SKM-1 (cell line): ENCODE data around the gene ZNF646.
A peak's percentile ranks its signal among the peaks of the same experiment; 100 is the strongest.

Experiments
- DNase-seq: peaks from one replicate; lab custom pipeline; 2025; ENCODE audit not compliant: unreplicated experiment; lab: John Stamatoyannopoulos, UW

ZNF646 gene

DNA sequence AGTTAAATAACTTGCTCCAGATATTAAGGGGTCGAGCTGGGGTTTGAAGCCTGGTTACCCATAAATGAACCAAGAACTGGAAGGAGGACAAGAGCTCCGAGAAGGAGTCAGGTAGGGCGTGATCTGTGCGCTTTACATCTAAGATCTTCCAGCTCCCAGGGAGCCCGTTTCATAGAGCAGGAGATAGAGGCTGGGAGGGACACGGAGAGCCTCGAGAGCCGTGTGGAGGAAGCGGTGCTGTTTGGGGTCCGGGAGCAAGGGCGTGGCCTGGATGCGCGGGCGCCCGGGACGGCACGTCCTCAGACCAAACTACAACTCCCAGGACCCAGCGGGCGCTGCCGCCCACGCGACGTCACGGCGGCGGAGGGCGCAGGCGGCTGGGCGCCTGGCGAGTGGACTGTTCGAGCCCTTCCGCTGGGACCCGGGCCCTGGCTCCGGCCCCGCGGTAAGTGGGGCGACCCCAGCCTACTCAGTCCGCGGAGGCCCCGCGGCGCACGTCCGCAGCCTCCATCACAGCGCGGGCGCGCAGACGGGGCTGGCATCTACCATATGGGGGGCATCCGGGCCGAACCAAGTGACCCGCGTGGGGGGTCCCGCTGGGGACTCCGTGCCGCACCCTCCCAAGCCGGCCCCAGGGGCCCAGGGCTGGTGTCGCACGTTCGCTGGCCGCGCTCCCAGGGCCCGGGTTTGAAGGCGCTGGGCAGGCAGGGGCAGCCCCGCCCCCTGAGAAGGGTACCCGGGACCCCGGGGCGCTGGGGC lies 34.0 kb downstream of the ZNF646 start, which contains the start of gene BCKDK:
Gene BCKDK (plus strand): TSS at position 352 of the 759 bp plus-strand sequence. CDS start 838 bp downstream, outside the sequence.
- peak; percentile 57 for DNase-seq

DNA sequence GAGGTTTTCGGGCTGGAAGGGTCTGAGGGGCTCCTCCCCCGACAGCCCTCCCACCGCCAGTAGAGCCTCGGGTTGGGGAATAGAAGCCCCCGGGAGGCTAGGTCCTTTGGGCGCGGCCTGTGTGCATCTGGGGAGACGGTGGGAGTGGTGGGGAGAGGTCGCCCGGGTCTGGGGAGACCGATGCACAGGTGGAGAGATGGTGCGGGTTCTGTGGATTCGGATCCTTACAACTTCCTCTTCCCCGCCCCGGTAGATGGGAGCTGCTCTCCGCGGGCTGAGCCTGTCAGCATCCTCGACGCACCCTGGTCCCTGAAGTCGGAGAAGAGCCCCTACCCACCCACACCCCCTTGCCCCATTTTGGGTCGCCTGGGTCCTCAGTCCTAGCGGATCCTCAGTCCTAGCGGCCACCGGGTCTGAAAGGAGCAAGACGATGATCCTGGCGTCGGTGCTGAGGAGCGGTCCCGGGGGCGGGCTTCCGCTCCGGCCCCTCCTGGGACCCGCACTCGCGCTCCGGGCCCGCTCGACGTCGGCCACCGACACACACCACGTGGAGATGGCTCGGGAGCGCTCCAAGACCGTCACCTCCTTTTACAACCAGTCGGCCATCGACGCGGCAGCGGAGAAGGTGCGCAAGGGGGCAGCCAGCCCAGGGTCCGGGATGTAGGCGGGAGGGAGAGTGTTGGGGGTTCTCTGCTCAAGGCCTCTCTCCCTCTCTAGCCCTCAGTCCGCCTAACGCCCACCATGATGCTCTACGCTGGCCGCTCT lies 34.8 kb downstream of the ZNF646 start:
- no peak for DNase-seq

DNA sequence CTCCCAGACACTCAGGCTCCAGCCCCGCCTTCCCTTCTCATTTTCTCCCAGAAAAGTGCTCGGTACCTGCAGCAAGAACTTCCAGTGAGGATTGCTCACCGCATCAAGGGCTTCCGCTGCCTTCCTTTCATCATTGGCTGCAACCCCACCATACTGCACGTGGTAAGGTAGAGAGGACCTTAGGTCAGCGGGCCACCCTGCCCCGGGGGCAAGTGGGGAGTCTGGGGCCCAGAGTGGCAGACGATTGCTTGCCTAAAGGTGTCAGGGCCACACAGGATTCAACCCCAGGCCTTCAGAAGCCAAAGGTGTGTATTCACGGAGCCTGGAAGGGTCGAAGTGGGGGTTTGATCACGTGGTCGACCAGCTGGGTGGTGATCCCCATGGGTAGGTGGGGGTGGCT lies 35.4 kb downstream of the ZNF646 start:
- DNase-seq: no peak

DNA sequence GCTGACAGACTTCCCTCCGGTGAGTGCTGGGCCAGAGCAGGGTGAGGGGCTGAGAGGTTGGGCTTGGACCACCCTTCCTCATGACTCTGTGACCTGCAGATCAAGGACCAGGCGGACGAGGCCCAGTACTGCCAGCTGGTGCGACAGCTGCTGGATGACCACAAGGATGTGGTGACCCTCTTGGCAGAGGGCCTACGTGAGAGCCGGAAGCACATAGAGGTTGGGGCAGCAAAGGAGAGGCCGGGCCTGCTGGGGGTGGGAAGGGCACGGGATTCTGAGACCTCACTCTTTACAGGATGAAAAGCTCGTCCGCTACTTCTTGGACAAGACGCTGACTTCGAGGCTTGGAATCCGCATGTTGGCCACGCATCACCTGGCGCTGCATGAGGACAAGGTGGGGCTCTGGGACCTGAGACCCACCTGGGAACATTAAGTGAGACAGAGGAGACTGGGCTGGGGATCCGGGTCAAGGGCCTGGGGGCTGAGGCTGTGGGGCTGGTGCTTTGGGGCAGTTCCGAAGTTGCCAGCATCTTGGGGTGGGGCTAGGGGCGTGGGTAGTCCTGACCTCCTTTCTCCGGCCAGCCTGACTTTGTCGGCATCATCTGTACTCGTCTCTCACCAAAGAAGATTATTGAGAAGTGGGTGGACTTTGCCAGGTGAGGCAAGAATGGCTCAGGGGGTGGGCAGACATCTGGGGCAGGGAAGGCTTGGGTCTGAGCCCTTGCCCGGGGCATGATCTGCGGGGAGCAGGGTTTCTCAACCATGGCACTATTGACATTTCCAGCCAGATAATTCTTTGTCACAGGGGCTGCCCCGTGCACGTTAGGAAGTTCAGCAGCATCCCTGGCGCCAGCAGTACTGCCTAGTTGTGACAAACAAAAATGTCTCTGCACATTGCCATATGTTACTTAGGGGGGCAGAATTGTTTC lies 36.1 kb downstream of the ZNF646 start:
- DNase-seq: no peak

DNA sequence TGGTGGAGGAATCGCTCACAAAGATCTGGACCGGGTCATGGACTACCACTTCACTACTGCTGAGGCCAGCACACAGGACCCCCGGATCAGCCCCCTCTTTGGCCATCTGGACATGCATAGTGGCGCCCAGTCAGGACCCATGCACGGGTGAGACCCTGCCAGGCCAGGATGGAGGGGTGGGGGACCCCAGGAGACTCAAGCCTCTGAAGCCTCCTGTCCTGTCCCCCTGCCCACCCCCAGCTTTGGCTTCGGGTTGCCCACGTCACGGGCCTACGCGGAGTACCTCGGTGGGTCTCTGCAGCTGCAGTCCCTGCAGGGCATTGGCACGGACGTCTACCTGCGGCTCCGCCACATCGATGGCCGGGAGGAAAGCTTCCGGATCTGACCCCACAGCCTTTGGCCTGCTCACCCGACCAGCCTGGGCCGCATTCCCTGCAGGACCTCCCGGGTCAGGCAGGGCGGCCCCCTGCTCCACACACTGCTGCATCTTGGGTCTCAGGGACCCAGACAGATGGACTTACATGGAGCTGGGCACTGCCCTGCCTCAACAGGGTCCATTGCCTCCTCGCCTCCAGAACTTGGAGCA lies 37.8 kb downstream of the ZNF646 start:
- no peak for DNase-seq

DNA sequence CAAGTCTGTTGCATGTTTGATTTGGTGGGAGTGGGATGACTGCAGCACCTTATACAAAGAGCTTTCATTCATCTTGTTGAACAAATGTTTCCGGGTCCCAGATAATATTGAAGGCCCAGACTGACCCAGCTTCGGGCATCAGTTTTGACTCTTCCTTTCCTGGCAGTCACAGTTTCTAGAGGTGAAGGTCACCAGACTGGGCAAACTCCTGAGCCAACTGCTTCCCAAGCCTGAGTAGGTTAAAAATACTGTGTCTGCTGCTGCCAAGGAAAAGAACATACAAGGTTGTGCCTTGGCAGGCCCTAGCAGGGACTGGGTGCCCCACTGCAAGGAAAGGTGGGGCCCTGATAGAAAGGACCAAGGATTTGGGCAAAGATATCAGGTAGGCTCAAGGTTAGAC lies 38.5 kb downstream of the ZNF646 start:
- DNase-seq: no peak

DNA sequence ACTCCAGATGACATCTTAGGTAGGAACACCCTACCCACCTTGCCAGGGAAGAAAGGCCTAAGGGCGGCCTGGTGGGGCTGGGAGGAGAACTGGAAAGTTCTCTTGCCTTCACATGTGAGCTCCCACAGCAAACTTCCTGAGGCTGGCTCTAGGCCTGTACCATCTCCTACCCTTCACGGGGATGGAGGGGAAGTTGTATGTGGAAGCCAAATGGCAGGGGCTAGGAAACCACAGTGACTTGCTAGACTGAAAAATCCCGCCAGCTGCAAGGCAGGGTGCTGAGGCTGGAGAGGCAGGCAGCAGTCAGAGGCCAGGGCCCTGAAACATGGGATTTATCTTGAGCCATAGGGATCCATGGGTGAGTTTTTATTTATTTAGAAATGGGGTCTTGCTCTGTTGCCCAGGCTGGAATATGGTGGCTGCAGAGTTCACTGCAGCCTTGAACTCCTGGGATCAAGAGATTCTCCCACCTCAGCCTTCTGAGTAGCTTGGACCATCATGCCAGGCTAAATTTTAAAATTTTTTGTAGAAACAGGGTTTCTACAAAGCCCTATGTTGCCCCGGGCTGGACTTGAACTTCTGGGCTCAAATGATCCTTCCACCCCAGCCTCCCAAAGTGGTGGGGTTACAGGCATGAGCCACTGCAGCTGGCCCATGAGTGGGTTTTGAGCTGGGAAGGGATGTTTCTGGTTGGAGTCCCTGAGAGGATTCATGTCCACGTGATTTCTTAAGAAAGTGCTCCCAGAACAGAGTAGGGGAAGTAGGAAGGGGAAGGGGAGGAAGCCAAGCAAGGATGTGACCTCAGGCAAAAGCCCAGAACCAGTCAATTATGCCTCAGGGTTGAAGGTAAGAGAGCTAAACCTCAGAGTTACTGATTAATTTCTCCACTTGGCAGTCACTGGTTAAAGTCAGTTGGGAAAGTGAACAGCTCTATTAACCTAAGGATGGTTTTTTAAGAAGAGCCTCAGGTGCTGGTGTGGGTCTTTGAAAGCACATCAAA lies 39.2 kb downstream of the ZNF646 start:
- peak; percentile 78 for DNase-seq

DNA sequence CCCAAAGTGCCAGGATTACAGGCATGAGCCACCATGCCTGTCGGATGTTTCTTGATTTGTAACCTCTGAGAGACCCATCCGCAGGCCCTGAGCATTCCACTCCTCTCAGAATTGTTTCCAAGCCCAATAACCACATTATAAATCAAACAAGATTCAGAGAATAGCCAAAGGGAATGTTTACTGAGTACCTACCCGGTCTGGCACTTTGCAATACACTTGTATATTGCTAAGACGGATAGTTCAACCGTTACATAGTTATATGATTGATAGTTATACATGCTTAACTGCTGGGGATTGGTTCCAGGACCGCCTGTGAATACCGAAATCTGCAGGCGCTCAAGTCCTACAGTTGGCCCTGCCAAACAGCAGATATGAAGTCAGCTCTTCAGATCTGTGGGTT lies 40.2 kb downstream of the ZNF646 start:
- DNase-seq: no peak

DNA sequence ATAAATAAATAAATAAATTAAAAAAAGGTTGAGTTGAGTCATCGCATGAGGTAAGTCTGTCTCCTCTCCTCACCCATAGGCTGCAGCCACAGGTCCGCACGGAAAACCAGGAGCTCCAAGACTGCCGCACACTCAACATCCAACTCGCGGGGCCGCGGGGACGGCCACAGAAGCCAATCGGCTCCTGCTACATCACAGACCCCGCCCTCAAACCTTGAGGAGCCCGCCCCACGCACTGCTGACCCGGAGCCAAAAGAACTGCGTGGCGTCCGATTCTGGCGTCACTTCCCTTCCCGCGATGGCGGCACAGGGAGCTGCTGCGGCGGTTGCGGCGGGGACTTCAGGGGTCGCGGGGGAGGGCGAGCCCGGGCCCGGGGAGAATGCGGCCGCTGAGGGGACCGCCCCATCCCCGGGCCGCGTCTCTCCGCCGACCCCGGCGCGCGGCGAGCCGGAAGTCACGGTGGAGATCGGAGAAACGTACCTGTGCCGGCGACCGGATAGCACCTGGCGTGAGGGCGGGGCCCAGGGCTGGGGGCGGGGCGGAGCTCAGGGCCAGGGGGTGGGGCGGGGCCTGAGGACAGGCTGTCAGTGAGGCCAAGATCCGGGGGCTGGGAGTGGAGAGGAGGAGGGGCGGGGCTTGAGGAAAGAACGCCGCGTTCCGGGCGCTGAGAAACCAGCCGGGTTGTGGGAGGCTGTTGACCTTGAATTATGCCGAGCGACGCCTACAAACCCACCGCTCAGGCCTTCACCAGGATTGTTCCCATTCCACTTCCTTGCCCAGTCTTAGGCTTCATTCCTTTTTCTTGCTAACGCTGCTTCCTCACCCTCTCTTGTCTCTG lies 43.4 kb downstream of the ZNF646 start, which contains the start of gene KAT8:
Gene KAT8 (plus strand): TSS at position 281 of the 839 bp plus-strand sequence. CDS start 18 bp downstream, at position 299.
- peak; percentile 96 for DNase-seq

DNA sequence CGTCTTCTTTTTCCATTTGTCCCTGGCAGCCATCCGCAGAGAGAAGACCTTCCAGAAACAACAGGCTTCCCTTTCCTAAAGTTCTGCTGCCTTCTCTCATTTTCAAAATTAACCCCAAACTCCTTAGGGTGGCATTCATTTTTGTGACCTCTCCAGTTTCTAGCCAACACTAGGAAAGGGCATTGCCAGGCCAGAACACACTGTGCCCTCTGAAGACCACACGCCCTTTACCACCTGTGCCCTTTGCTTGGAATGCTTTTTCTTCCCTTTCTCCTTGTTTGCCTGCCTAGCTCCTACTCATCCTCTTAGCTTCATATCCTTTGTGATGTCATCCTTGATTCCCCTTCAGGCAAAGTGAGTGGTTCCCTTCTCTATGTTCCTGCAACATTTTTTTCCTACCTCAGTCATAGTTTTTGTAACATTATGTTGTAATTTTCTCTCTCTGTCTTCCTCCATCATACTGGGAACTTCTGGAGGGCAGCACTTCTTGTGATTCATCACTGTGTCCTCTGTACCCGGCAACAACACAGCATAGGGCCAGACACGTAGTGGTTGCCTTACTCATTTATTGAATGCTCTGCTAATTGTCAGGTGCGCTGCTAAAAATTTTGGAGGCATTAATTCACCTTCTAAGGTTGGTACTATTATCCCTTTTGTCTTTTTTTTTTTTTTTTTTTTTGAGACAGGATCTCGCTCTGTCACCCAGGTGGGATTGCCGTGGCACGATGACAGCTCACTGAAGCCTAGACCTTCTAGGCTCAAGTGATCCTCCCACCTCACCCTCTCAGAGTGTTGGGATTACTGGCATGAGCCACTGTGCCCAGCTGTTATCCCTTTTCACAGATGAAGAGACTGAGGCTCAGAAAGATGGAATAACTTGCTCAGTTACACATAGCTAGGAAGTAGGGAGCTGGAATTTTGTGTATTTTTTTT lies 44.3 kb downstream of the ZNF646 start:
- no peak for DNase-seq

DNA sequence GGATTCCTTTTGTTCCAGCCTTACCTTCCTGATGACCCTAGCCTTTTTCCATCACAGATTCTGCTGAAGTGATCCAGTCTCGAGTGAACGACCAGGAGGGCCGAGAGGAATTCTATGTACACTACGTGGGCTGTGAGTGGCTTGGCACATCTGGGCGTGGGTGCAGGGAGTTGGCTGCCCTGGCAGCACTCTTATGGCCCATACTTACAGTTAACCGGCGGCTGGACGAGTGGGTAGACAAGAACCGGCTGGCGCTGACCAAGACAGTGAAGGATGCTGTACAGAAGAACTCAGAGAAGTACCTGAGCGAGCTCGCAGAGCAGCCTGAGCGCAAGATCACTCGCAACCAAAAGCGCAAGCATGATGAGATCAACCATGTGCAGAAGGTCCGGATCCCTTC lies 45.9 kb downstream of the ZNF646 start:
- no peak for DNase-seq

DNA sequence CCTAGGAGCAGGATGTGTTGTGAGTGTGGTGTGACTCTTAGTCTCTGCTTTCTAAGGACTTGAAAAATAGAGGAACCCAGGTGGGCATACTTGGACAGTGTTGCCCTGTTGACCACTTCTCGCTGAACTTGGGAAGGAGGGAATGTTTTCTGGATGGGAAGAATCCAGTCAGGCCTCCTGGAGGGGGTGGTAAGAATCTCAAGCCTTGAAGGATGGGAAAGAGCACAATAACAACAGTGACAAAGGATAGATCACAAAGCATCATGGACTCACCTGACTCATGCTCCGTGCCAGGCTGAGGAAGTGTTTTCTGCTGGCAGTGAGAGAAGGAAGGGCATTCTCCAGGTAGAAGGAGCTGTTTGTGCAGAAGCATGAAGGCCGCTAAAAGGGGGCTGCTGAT lies 51.6 kb downstream of the ZNF646 start:
- DNase-seq: no peak

DNA sequence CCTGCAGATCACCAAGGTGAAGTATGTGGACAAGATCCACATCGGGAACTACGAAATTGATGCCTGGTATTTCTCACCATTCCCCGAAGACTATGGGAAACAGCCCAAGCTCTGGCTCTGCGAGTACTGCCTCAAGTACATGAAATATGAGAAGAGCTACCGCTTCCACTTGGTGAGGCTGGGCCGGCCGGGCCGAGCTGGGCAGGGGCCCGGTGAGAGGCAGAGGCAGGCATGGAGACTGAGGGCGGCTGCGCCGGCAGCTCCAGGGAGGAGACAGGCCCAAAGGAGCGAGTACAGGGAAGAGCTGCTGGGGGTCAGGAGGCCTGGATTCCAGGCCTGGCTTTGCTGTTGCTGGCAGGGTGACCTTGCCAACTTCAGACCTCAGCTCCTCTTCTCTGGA lies 53.0 kb downstream of the ZNF646 start:
- no peak for DNase-seq

DNA sequence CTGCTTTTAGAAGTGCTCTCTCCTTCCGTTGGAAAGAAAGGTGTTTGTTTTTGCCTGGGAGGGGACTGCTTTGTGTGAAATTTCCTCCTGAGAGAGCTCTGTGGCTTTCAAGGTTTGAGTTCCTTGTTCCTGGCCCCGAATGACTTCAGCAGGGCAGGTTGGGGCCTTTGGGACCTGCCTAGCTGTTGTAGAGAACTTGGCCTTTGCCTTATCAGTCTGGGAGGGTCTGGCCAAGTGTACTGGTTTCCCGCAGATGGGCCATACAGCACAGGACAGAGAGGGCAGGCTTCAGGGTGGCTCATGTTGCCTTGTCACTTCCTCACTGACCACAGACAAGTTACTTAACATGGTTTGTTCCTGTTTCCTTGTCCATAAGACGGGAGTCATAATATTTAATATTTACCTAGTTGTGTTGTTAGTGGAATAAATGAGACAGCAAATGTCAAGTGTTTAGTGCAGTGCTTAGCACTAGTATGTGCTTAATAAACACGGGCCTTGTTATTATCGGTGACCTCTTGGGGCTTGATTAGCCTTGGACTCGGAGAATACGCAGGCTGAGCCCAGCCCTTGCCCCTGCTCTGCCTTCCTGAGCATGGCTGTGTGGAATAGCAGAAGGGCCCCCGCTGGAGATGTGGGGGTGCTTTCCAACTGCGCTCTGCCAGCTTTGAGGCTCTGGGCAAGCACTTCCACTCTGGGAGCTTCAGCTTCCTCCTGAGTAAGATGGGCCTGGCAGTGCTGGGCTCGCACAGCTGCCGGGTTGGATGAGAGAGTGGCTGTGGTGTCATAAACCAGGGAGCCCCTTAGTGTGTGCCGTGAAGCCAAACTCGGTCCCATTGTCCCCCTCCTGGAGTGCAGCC lies 54.7 kb downstream of the ZNF646 start:
- DNase-seq: peak; percentile 98

DNA sequence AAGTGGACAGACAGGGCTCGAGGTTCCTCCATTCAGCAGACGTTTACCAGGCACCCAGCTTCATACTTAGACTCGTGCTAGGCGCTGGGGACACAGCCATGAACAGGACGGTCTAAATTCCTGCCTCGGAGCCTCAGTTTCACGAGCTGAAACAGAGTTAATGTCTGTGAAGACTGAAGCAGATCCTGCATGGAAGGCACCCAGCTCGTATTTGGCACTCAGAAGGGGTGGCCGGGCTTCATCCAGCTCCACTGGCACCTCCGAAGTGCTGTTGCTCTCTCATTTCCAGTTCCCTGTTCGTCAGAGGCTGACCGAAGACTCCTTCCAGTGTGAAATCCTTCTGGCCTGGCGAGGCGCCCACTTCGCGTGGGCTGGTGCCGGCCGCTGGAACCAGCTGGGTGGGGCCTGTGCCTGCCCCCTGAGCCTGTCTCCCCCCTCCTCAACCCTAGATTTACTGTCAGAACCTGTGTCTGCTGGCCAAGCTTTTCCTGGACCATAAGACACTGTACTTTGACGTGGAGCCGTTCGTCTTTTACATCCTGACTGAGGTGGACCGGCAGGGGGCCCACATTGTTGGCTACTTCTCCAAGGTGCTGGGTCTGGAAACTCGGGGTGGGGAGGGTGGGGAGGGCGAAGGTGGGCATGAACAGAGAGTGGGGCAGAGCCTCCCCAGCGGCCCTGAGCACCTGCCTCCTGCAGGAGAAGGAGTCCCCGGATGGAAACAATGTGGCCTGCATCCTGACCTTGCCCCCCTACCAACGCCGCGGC lies 55.5 kb downstream of the ZNF646 start:
- no peak for DNase-seq

DNA sequence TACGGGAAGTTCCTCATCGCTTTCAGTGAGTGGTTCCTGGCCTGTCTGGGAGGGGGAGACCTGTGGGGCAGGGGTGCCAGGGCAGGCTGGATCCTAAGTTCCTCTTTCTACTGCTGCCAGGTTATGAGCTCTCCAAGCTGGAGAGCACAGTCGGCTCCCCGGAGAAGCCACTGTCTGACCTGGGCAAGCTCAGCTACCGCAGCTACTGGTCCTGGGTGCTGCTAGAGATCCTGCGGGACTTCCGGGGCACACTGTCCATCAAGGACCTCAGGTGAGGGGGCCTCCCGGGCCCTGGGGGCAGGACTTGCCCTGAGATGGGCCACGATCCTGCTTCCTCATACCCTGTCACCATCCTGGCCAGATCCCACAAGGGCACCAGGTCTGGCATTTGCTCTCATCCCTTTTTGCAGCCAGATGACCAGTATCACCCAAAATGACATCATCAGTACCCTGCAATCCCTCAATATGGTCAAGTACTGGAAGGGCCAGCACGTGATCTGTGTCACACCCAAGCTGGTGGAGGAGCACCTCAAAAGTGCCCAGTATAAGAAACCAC lies 56.2 kb downstream of the ZNF646 start:
- DNase-seq: peak; percentile 49
